CD4-positive, alpha-beta T cell (primary cell): ENCODE data around the gene KRTAP12-4. TPM values are rescaled to one million over a fixed set of nuclear protein-coding genes. Genes with fewer than 3 reads are reported as not detected.
"Not testable (repeated sequence)": the region's sequence is repeated elsewhere in the genome, so short reads cannot be mapped to it uniquely, and the experiment has no call there.

ENCODE experiments used
- ATAC-seq: fragments of 200-7000 bp; cut with Tn5 transposase; one replicate; pipeline ENCODE4 v1.10.0; 2022; ENCODE audit warnings: mild to moderate bottlenecking; ENCODE audit not compliant: poor library complexity
- CTCF ChIA-PET: fragments of 350-600 bp; sonication (Branson Sonifier 250); formaldehyde crosslinking; loops from one replicate; lab custom pipeline; 2021; ENCODE audit warnings: antibody characterized with exemption, inconsistent platforms; lab: Charles Lee
- POLR2A ChIA-PET: fragments of 350-600 bp; sonication (Branson Sonifier 250); formaldehyde crosslinking; loops from one replicate; lab custom pipeline; 2021; ENCODE audit warnings: antibody characterized with exemption, inconsistent platforms; lab: Charles Lee
- DNase-seq, 14 experiments: peaks; one replicate each; pipeline ENCODE4 v3.0.0-alpha.2; 2013 to 2020; ENCODE audit warnings: mixed read lengths in 2 of 14
- H3K27ac ChIP-seq, 2 donors: one replicate each; pipeline versions ENCODE4 v1.5.1 to v1.7.0; 2013; ENCODE audit warnings: low read length in 2 of 2, low read depth in 1 of 2, mild to moderate bottlenecking in 1 of 2
- H3K27me3 ChIP-seq, 2 experiments: 1 replicate in 1 of 2; 2 replicates in 1 of 2; pipeline versions ENCODE4 v1.6.1 to v1.7.0; 2013; ENCODE audit warnings: low read length in 2 of 2, control low read depth in 1 of 2, mild to moderate bottlenecking in 1 of 2, moderate library complexity in 1 of 2; ENCODE audit not compliant: insufficient read depth in 2 of 2, control insufficient read depth in 1 of 2
- H3K36me3 ChIP-seq: one replicate; pipeline ENCODE4 v1.6.1; 2013; ENCODE audit warnings: low read length, control low read depth; ENCODE audit not compliant: insufficient read depth
- H3K4me1 ChIP-seq: one replicate; pipeline ENCODE4 v1.6.1; 2013; ENCODE audit warnings: low read length, control low read depth; ENCODE audit not compliant: insufficient read depth
- H3K4me3 ChIP-seq: one replicate; pipeline ENCODE4 v1.5.1; 2013; ENCODE audit warnings: mild to moderate bottlenecking, low read length, moderate library complexity
- H3K9me3 ChIP-seq, 2 experiments: 1 replicate in 1 of 2; 2 replicates in 1 of 2; pipeline versions ENCODE4 v1.6.1 to v1.7.0; 2013; ENCODE audit warnings: low read length in 2 of 2, mild to moderate bottlenecking in 2 of 2, control low read depth in 1 of 2, moderate library complexity in 1 of 2; ENCODE audit not compliant: control insufficient read depth in 1 of 2, insufficient read depth in 1 of 2
- H3K27ac Mint-ChIP-seq: one replicate; pipeline ENCODE4 v1.8.0; 2020; ENCODE audit warnings: mixed read lengths
- H3K27me3 Mint-ChIP-seq: one replicate; pipeline ENCODE4 v1.8.0; 2021; ENCODE audit warnings: mixed read lengths
- H3K36me3 Mint-ChIP-seq: one replicate; pipeline ENCODE4 v1.8.0; 2021; ENCODE audit warnings: low read depth, mixed read lengths
- H3K4me1 Mint-ChIP-seq: one replicate; pipeline ENCODE4 v1.8.0; 2021; ENCODE audit warnings: low read depth, mixed read lengths
- H3K4me3 Mint-ChIP-seq: one replicate; pipeline ENCODE4 v1.8.0; 2020; ENCODE audit warnings: mild to moderate bottlenecking, mixed read lengths
- H3K9me3 Mint-ChIP-seq: one replicate; pipeline ENCODE4 v1.8.0; 2020; ENCODE audit warnings: mixed read lengths
- intact Hi-C, 2 experiments: fragments of 100-400 bp; cut with DNase I in 1 of 2; cut with micrococcal nuclease in 1 of 2; formaldehyde crosslinking; loops; one replicate each; pipeline versions ENCODE4 v1.15.1 to v1.9.0; 2023 to 2025; cut with DNase I, micrococcal nuclease
- total RNA-seq, 174 experiments: library from RNA in 2 of 174; stranded (reverse) in 2 of 174; gene quantifications; one replicate each; pipeline ENCODE4 v1.2.3 and lab custom pipeline; 2021 to 2026
- TF ChIP-seq, protein P1 (sequence below): fragments of 200-600 bp; IDR thresholded peaks from one replicate; pipeline ENCODE4 v1.8.0; 2022; ENCODE audit warnings: antibody characterized with exemption, mild to moderate bottlenecking

Gene KRTAP12-4
- total RNA-seq, 2 experiments from 2014 or later: not detected

- CTCF ChIA-PET: no interaction called here
- H3K4me1 Mint-ChIP-seq: peaks cover 25% of the 10 kb centered on the region
- no peak overlapping the region for H3K27ac Mint-ChIP-seq
- no peak overlapping the region for H3K4me3 Mint-ChIP-seq
- TF ChIP-seq, protein P1, sequence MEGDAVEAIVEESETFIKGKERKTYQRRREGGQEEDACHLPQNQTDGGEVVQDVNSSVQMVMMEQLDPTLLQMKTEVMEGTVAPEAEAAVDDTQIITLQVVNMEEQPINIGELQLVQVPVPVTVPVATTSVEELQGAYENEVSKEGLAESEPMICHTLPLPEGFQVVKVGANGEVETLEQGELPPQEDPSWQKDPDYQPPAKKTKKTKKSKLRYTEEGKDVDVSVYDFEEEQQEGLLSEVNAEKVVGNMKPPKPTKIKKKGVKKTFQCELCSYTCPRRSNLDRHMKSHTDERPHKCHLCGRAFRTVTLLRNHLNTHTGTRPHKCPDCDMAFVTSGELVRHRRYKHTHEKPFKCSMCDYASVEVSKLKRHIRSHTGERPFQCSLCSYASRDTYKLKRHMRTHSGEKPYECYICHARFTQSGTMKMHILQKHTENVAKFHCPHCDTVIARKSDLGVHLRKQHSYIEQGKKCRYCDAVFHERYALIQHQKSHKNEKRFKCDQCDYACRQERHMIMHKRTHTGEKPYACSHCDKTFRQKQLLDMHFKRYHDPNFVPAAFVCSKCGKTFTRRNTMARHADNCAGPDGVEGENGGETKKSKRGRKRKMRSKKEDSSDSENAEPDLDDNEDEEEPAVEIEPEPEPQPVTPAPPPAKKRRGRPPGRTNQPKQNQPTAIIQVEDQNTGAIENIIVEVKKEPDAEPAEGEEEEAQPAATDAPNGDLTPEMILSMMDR: no peak
- peaks cover 22% of the 10 kb centered on the region for H3K9me3 Mint-ChIP-seq
- intact Hi-C loops: no loop called here
- DNase-seq: no peak
- no peak overlapping the region for H3K27ac ChIP-seq
- H3K4me1 ChIP-seq: peaks cover 47% of the 10 kb centered on the region
- H3K27me3 Mint-ChIP-seq: no peaks in the 10 kb centered on the region
- POLR2A ChIA-PET: interaction anchor here (1.1 to 2.2 kb wide), 2 partner anchors 10 to 28 kb away, joined by 3 to 8 read pairs; no protein-coding TSS in a partner anchor
- no peaks in the 10 kb centered on the region for H3K27me3 ChIP-seq
- H3K36me3 ChIP-seq: no peaks in the 10 kb centered on the region
- H3K4me3 ChIP-seq: no peak overlapping the region
- no peak for ATAC-seq
- peaks cover 42 to 45% of the 10 kb centered on the region in 2 experiments for H3K9me3 ChIP-seq
- peaks cover 31% of the 10 kb centered on the region for H3K36me3 Mint-ChIP-seq
These were observed 25.6 kb downstream of the KRTAP12-4 start for GRCh38 chr21:44628707-44629391.

- CTCF ChIA-PET, H3K4me3 ChIP-seq, H3K27me3 ChIP-seq, H3K27ac Mint-ChIP-seq, H3K4me3 Mint-ChIP-seq, ATAC-seq, H3K36me3 ChIP-seq, H3K27ac ChIP-seq, DNase-seq, H3K27me3 Mint-ChIP-seq, intact Hi-C loops: not testable (repeated sequence)
- peaks cover 34% of the 10 kb centered on the region for H3K36me3 Mint-ChIP-seq
- peaks cover 21% of the 10 kb centered on the region for H3K9me3 Mint-ChIP-seq
- POLR2A ChIA-PET: interaction anchor here (2.2 kb wide), 1 partner anchor 9 kb away, joined by 8 read pairs; no protein-coding TSS in a partner anchor
- Histone ChIP-seq H3K9me3 (peaks cover 43 to 44% of the 10 kb centered on the region in 2 experiments), H3K4me1 (peaks cover 47% of the 10 kb centered on the region)
- H3K4me1 Mint-ChIP-seq: peaks cover 25% of the 10 kb centered on the region
These were observed 26.6 kb downstream of the KRTAP12-4 start for GRCh38 chr21:44627831-44628233.

GRCh38 chr21:44627181-44627822 is 27.2 kb downstream of the KRTAP12-4 start:
- H3K36me3 ChIP-seq, H3K27me3 ChIP-seq, H3K4me3 Mint-ChIP-seq, H3K27ac Mint-ChIP-seq, ATAC-seq, H3K27me3 Mint-ChIP-seq, intact Hi-C loops, DNase-seq, CTCF ChIA-PET, H3K4me3 ChIP-seq, H3K27ac ChIP-seq: not testable (repeated sequence)
- Histone ChIP-seq H3K9me3 (peaks cover 39 to 41% of the 10 kb centered on the region in 2 experiments), H3K4me1 (peaks cover 47% of the 10 kb centered on the region)
- POLR2A ChIA-PET: interaction anchor here (2.2 kb wide), 1 partner anchor 8 kb away, joined by 8 read pairs; no protein-coding TSS in a partner anchor
- Mint-ChIP-seq H3K9me3 (peaks cover 20% of the 10 kb centered on the region), H3K4me1 (peaks cover 25% of the 10 kb centered on the region), H3K36me3 (peaks cover 40% of the 10 kb centered on the region)

DNA sequence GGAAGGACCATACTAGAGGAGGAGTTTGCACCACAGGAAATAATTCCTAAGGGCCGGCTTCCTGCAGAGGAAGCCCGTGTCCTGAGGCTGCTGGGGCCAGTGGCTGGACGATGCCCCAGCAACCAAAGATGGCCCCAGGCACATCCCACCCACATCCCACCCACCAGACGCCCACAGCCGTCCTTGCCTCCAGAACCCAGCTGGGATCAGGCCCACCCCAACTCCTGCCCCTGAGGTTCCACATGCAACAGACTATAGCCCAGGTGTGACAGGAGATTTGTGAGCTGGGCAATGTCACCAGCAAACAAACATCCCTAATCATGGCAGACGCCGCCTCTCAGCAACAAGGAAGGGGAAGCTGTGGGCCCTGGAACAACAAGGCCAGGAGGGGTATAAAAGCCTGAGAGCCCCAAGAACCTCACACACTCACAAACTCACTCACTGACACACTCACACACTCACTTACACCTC is 27.8 kb downstream of the KRTAP12-4 start, which contains the start of gene KRTAP10-9:
Gene KRTAP10-9 (plus strand): TSS at position 421 of the 471 bp plus-strand sequence. CDS start 79 bp downstream, outside the sequence.
- intact Hi-C loops: no loop called here
- Histone ChIP-seq H3K4me3 (no peak within 1 kb of the TSS), H3K36me3 (no peaks in the 10 kb centered on the region), H3K27ac (no peak within 1 kb of the TSS), H3K9me3 (peaks cover 33 to 39% of the 10 kb centered on the region in 2 experiments), H3K27me3 (no peaks in the 10 kb centered on the region), H3K4me1 (peaks cover 47% of the 10 kb centered on the region)
- DNase-seq (no peak), ATAC-seq (no peak)
- Mint-ChIP-seq H3K27me3 (no peaks in the 10 kb centered on the region), H3K27ac (no peak within 1 kb of the TSS), H3K36me3 (peaks cover 44% of the 10 kb centered on the region), H3K9me3 (peaks cover 21% of the 10 kb centered on the region), H3K4me1 (peaks cover 25% of the 10 kb centered on the region), H3K4me3 (no peak within 1 kb of the TSS)
- POLR2A ChIA-PET: no interaction called here
- CTCF ChIA-PET: no interaction called here
- TF ChIP-seq, protein P1: no peak
